GM12873 (cell line): ENCODE measurements around the gene PSMC3.

Experiments used
- TF ChIP-seq, protein P1 (sequence below): IDR thresholded peaks from 2 replicates; pipeline ENCODE4 v1.5.1; 2012; ENCODE audit warnings: low read depth, mild to moderate bottlenecking, moderate library complexity, low read length, control low read depth; ENCODE audit not compliant: insufficient read depth; ENCODE audit errors: missing control alignments

PSMC3 gene

GRCh38 chr11:47426062-47426956 is at the start of gene PSMC3:
TSS of gene PSMC3 (minus strand) at chr11:47426439. CDS start at chr11:47426279, 160 bp downstream.
- TF ChIP-seq, protein P1, sequence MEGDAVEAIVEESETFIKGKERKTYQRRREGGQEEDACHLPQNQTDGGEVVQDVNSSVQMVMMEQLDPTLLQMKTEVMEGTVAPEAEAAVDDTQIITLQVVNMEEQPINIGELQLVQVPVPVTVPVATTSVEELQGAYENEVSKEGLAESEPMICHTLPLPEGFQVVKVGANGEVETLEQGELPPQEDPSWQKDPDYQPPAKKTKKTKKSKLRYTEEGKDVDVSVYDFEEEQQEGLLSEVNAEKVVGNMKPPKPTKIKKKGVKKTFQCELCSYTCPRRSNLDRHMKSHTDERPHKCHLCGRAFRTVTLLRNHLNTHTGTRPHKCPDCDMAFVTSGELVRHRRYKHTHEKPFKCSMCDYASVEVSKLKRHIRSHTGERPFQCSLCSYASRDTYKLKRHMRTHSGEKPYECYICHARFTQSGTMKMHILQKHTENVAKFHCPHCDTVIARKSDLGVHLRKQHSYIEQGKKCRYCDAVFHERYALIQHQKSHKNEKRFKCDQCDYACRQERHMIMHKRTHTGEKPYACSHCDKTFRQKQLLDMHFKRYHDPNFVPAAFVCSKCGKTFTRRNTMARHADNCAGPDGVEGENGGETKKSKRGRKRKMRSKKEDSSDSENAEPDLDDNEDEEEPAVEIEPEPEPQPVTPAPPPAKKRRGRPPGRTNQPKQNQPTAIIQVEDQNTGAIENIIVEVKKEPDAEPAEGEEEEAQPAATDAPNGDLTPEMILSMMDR: no peak

GRCh38 chr11:47470671-47471070 is 44.4 kb upstream of the PSMC3 start:
- TF ChIP-seq, protein P1: no peak

DNA sequence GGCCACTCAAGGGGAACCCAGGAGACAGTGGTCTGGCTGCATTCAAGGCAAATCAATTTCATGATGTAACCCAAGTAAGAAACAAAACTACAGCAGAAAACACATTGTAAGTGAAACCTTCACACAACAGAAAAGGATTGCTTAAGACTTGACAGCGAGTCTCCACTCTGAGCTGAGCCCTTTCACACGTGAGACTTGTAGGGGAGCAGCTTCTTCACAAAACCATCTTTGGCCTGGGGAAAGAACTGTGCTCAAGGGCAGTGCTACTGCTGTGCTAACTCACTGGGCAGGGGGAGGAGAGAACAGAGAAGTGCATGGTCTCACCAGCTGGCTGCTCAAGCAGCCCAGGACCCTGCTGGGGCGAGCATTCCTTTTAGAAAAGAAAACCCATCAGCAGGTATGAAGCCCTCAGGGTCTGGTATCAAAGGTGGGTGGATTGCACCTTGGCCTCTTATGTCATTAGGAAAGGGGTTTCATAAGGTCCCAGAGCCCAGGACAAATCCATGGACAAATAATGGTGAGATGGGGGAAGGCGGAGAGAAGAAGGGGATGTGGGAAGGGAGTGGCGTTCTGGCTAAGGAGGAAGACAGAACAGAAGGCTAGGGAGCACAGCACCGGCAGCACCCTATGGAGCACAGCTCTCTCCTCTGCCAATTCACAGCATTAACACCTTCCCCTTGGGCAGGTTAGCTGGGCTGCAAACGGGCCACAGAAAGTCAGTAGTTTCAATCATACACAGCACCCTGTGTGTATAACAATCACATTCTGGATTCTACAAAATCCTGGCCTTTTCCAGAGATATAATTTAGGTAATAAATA is 43.3 kb upstream of the PSMC3 start:
- TF ChIP-seq, protein P1: no peak

DNA sequence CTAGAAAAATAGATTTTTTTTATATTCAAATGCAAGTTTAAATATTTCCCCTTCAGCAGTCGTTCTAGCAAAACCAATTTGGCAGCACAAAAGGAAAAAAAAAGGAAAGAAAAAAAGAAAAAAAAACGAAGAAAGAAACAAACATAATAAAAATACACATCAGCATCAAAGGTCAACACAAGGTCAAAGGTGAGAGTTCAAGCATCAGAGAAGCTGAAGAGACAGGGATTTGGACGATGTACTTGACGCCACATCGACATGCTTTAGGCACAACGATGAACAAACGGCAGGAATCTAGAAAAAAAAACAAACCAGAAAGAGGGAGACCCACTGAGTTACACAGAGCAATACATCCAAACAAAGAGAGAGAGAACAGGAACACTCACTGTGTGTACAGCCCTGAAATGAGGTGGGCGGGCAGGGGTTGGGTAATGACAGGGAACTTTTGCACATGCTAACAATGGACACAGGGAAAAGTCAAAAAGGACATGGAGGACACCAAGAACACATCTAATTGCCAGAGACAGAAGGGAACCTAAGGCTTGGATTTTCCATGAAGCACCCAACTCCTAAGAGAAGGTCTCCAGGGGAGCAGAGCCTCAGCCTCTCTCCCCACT is 42.5 kb upstream of the PSMC3 start:
- TF ChIP-seq, protein P1: no peak

DNA sequence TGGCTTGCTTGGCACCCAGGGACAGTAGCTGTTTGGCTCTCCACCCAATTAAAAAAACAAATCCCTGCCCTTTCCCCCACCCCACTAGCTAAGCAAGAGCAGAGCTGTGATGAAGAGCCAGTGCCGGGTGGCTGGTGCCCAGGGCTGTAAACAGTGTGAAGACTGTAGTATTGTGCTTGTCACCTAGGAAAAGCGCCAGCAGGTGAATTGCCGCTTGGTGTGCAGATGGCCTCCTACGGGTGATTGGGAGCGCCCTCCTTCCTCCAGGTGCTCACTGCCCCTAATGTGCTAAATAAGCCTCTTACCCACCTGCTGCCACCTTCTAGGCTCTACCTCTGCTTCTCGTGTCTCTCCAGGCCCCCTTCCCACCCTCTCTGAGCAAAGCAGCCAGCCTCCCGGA is 41.1 kb upstream of the PSMC3 start:
- TF ChIP-seq, protein P1: no peak

- TF ChIP-seq, protein P1: no peak
Observed at GRCh38 chr11:47466701-47467250, 40.5 kb upstream of the PSMC3 start.

DNA sequence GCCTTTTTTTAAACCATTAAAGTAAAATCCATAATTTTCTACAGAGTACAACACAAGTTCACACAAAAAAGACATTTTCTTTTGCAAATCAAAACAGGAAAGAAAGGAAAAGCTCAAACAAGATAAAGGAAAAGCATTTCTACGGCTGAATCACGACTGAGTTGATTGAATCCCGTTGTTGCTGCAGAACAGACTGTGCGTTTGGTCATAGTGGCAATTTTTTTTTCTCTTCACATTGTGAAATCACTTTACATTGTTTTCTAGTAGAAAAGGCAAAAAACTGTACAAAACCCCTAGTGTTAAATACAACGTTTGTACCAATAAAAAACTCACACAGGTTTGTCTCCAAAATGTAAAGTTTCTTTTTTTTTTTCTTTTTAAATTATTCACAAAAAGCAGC is 40.0 kb upstream of the PSMC3 start:
- TF ChIP-seq, protein P1: no peak
